ENCODE results near the gene KCNC2.

Gene KCNC2

GRCh38 chr12:75161488-75161887, 48.2 kb downstream of the KCNC2 start:
- Histone ChIP-seq H3K4me1 (ENCODE audit: low read length) (no peaks in the 10 kb centered on the region), H3K36me3 (replicated peaks; ENCODE audit: insufficient read depth, low read length) (no peaks in the 10 kb centered on the region), H3K27ac (ENCODE audit: low read length) (no peak overlapping the region), H3F3A (ENCODE audit: insufficient read depth, low read length) (no peaks in the 10 kb centered on the region), H3K9ac (ENCODE audit: low read length) (no peak overlapping the region), H3K27me3 (replicated peaks; ENCODE audit: insufficient read depth, low read length) (no peaks in the 10 kb centered on the region), H3K4me3 (ENCODE audit: low read length) (no peak overlapping the region), H3K9me3 (replicated peaks; ENCODE audit: insufficient read depth, low read length) (no peaks in the 10 kb centered on the region), H3K79me2 (ENCODE audit: low read length) (no peaks in the 10 kb centered on the region), H3K4me2 (ENCODE audit: low read depth, low read length) (no peak overlapping the region), H4K20me1 (ENCODE audit: insufficient read depth, low read length) (no peaks in the 10 kb centered on the region), H3K9me2 (replicated peaks; ENCODE audit: insufficient read depth, low read length) (no peaks in the 10 kb centered on the region), H2AFZ (ENCODE audit: low read length) (no peak overlapping the region)
- TF ChIP-seq EZH2 (optimal IDR thresholded peaks at IDR 0.05; ENCODE audit: low read depth, low read length) (no peak), EZH2phosphoT487 (IDR thresholded peaks at IDR 0.05; ENCODE audit: low read length) (no peak), CTCF (IDR thresholded peaks at IDR 0.05; ENCODE audit: low read length) (no peak)
- DNase-seq = no peak

- Histone ChIP-seq H3K4me1 (ENCODE audit: low read length) (no peaks in the 10 kb centered on the region), H3K9ac (ENCODE audit: low read length) (no peak overlapping the region), H3K79me2 (ENCODE audit: low read length) (no peaks in the 10 kb centered on the region), H2AFZ (ENCODE audit: low read length) (no peak overlapping the region), H3K4me3 (ENCODE audit: low read length) (no peak overlapping the region), H3K9me2 (replicated peaks; ENCODE audit: insufficient read depth, low read length) (no peaks in the 10 kb centered on the region), H3K4me2 (ENCODE audit: low read depth, low read length) (no peak overlapping the region), H3K9me3 (replicated peaks; ENCODE audit: insufficient read depth, low read length) (no peaks in the 10 kb centered on the region), H3K27me3 (replicated peaks; ENCODE audit: insufficient read depth, low read length) (no peaks in the 10 kb centered on the region), H4K20me1 (ENCODE audit: insufficient read depth, low read length) (no peaks in the 10 kb centered on the region), H3K36me3 (replicated peaks; ENCODE audit: insufficient read depth, low read length) (no peaks in the 10 kb centered on the region), H3F3A (ENCODE audit: insufficient read depth, low read length) (no peaks in the 10 kb centered on the region), H3K27ac (ENCODE audit: low read length) (no peak overlapping the region)
- no peak for DNase-seq
- TF ChIP-seq EZH2phosphoT487 (IDR thresholded peaks at IDR 0.05; ENCODE audit: low read length) = no peak
- no peak for TF ChIP-seq EZH2 (optimal IDR thresholded peaks at IDR 0.05; ENCODE audit: low read depth, low read length)
- no peak for TF ChIP-seq CTCF (IDR thresholded peaks at IDR 0.05; ENCODE audit: low read length)
Observed at GRCh38 chr12:75157385-75157784, 52.3 kb downstream of the KCNC2 start.

GRCh38 chr12:75155962-75156361, 53.7 kb downstream of the KCNC2 start:
- H3K4me3 ChIP-seq (ENCODE audit: low read length) = no peak overlapping the region
- H3F3A ChIP-seq (ENCODE audit: insufficient read depth, low read length) = no peaks in the 10 kb centered on the region
- no peaks in the 10 kb centered on the region for H3K79me2 ChIP-seq (ENCODE audit: low read length)
- H3K9ac ChIP-seq (ENCODE audit: low read length) = no peak overlapping the region
- H3K4me2 ChIP-seq (ENCODE audit: low read depth, low read length) = no peak overlapping the region
- no peak for TF ChIP-seq EZH2phosphoT487 (IDR thresholded peaks at IDR 0.05; ENCODE audit: low read length)
- TF ChIP-seq EZH2 (optimal IDR thresholded peaks at IDR 0.05; ENCODE audit: low read depth, low read length) = no peak
- TF ChIP-seq CTCF (IDR thresholded peaks at IDR 0.05; ENCODE audit: low read length) = no peak
- H3K27ac ChIP-seq (ENCODE audit: low read length) = no peak overlapping the region
- H3K27me3 ChIP-seq (replicated peaks; ENCODE audit: insufficient read depth, low read length) = no peaks in the 10 kb centered on the region
- no peaks in the 10 kb centered on the region for H3K9me3 ChIP-seq (replicated peaks; ENCODE audit: insufficient read depth, low read length)
- no peaks in the 10 kb centered on the region for H3K36me3 ChIP-seq (replicated peaks; ENCODE audit: insufficient read depth, low read length)
- H4K20me1 ChIP-seq (ENCODE audit: insufficient read depth, low read length) = no peaks in the 10 kb centered on the region
- no peak for DNase-seq
- no peaks in the 10 kb centered on the region for H3K9me2 ChIP-seq (replicated peaks; ENCODE audit: insufficient read depth, low read length)
- H3K4me1 ChIP-seq (ENCODE audit: low read length) = no peaks in the 10 kb centered on the region
- H2AFZ ChIP-seq (ENCODE audit: low read length) = no peak overlapping the region

Data from MM.1S (cell line).